Left lung (tissue), 10 donors: ENCODE data around the gene SLC20A1. TPM values are rescaled to one million over a fixed set of nuclear protein-coding genes. Genes with fewer than 3 reads are reported as not detected.

Experiments used
- ATAC-seq: fragments of 200-7000 bp; cut with Tn5 transposase; one replicate; pipeline ENCODE4 v1.9.1; 2020; ENCODE audit warnings: moderate library complexity
- DNase-seq, 4 donors: peaks; one replicate each; pipeline ENCODE4 v3.0.0-alpha.2; 2013 to 2020
- H3K27ac ChIP-seq, 2 donors: fragments of 200-600 bp; sonication (generic) in 1 of 2; one replicate each; pipeline versions ENCODE4 v1.5.0 to v1.8.0; 2020 to 2021
- H3K27me3 ChIP-seq, 2 donors: fragments of 200-600 bp; sonication (generic) in 1 of 2; one replicate each; pipeline versions ENCODE4 v1.5.0 to v1.8.0; 2020 to 2021
- H3K36me3 ChIP-seq, 2 donors: fragments of 200-600 bp; sonication (generic) in 1 of 2; one replicate each; pipeline versions ENCODE4 v1.5.0 to v1.8.0; 2020 to 2021
- H3K4me1 ChIP-seq, 2 donors: fragments of 200-600 bp; one replicate each; pipeline ENCODE4 v1.8.0; 2021
- H3K4me3 ChIP-seq, 2 donors: fragments of 200-600 bp; sonication (generic) in 1 of 2; one replicate each; pipeline versions ENCODE4 v1.5.0 to v1.8.0; 2020 to 2021; ENCODE audit warnings: mild to moderate bottlenecking in 1 of 2
- H3K9me3 ChIP-seq, 2 donors: fragments of 200-600 bp; sonication (generic) in 1 of 2; one replicate each; pipeline versions ENCODE4 v1.5.0 to v1.8.0; 2020 to 2021
- CTCF ChIP-seq, 2 donors: fragments of 200-600 bp; sonication (generic) in 1 of 2; IDR thresholded peaks; one replicate each; pipeline versions ENCODE4 v1.5.0 to v1.8.0; 2021; ENCODE audit warnings: antibody characterized with exemption in 2 of 2
- intact Hi-C, 2 donors: fragments of 100-400 bp; cut with DNase I; formaldehyde crosslinking; loops; one replicate each; pipeline versions ENCODE4 v1.11.2 to v1.14.2; 2022
- polyA plus RNA-seq, 6 donors: library from polyadenylated mRNA; unstranded; fragments of 120-200 nt; gene quantifications; one replicate each; pipeline ENCODE4 v1.2.1, GENCODE V29; 2013; ENCODE audit not compliant: insufficient read length in 6 of 6
- total RNA-seq, 2 donors: library from RNA; stranded (reverse); fragmentation: NEBNext Ultra II Directional; extraction: Animal tissue kit (Norgen Biotek cat#: 25700); gene quantifications; one replicate each; pipeline ENCODE4 v1.2.1, GENCODE V29; 2021
- donor health status: DM: no; HTN: yes; CAD: no.
- donor health status: DM: no; HTN: no; CAD: no.

Gene SLC20A1
- total and polyA plus RNA-seq, 8 donors = 33.9 to 68.2 (median 37.8) TPM

GRCh38 chr2:112637289-112637660 lies 8.5 kb upstream of the SLC20A1 start:
- DNase-seq = no peak
- no peaks in the 10 kb centered on the region for H3K27me3 ChIP-seq
- H3K27ac ChIP-seq = no peak overlapping the region
- H3K4me1 ChIP-seq = peaks cover 0 to 34% of the 10 kb centered on the region in 2 donors
- H3K4me3 ChIP-seq = no peak overlapping the region
- H3K36me3 ChIP-seq = no peaks in the 10 kb centered on the region
- no peak for ATAC-seq
- no peaks in the 10 kb centered on the region for H3K9me3 ChIP-seq
- intact Hi-C loops = no loop called here
- TF ChIP-seq CTCF (IDR thresholded peaks at IDR 0.05) = no peak

GRCh38 chr2:112639936-112640335 lies 5.8 kb upstream of the SLC20A1 start:
- peaks cover 0 to 56% of the 10 kb centered on the region in 2 donors for H3K4me1 ChIP-seq
- DNase-seq (no peak), ATAC-seq (no peak)
- no peak overlapping the region for H3K4me3 ChIP-seq
- H3K36me3 ChIP-seq = no peaks in the 10 kb centered on the region
- H3K27me3 ChIP-seq = no peaks in the 10 kb centered on the region
- intact Hi-C loops = no loop called here
- no peak overlapping the region for H3K27ac ChIP-seq
- no peak for TF ChIP-seq CTCF (IDR thresholded peaks at IDR 0.05)
- H3K9me3 ChIP-seq = no peaks in the 10 kb centered on the region

GRCh38 chr2:112640467-112640799 lies 5.3 kb upstream of the SLC20A1 start:
- ATAC-seq = no peak
- no peaks in the 10 kb centered on the region for H3K9me3 ChIP-seq
- H3K27ac ChIP-seq = peak overlapping the region in 1 of 2 donors; percentile 45
- DNase-seq = no peak
- H3K27me3 ChIP-seq = no peaks in the 10 kb centered on the region
- TF ChIP-seq CTCF (IDR thresholded peaks at IDR 0.05) = no peak
- intact Hi-C loops = no loop called here
- H3K4me3 ChIP-seq = no peak overlapping the region
- H3K36me3 ChIP-seq = no peaks in the 10 kb centered on the region
- peaks cover 0 to 58% of the 10 kb centered on the region in 2 donors for H3K4me1 ChIP-seq

- DNase-seq (no peak), ATAC-seq (no peak)
- Histone ChIP-seq H3K9me3 (no peaks in the 10 kb centered on the region), H3K4me1 (peaks cover 0 to 58% of the 10 kb centered on the region in 2 donors), H3K4me3 (no peak overlapping the region), H3K27me3 (no peaks in the 10 kb centered on the region), H3K36me3 (no peaks in the 10 kb centered on the region), H3K27ac (peak overlapping the region in 1 of 2 donors; percentile 45)
- intact Hi-C loops = no loop called here
- no peak for TF ChIP-seq CTCF (IDR thresholded peaks at IDR 0.05)
These were observed 4.7 kb upstream of the SLC20A1 start for GRCh38 chr2:112640800-112641675.

GRCh38 chr2:112641701-112642100 lies 4.0 kb upstream of the SLC20A1 start:
- H3K4me3 ChIP-seq = no peak overlapping the region
- H3K4me1 ChIP-seq = peaks cover 3 to 55% of the 10 kb centered on the region in 2 donors
- H3K27me3 ChIP-seq = no peaks in the 10 kb centered on the region
- ATAC-seq (no peak), DNase-seq (no peak)
- H3K9me3 ChIP-seq = no peaks in the 10 kb centered on the region
- no peaks in the 10 kb centered on the region for H3K36me3 ChIP-seq
- intact Hi-C loops = no loop called here
- TF ChIP-seq CTCF (IDR thresholded peaks at IDR 0.05) = no peak
- no peak overlapping the region for H3K27ac ChIP-seq
